Endothelial cell (in vitro differentiated cells): ENCODE measurements around the gene CRYGS. TPM values are rescaled to one million over a fixed set of nuclear protein-coding genes. Genes with fewer than 3 reads are reported as not detected.

Source experiments
- DNase-seq: peaks from one replicate; pipeline ENCODE4 v3.0.0; 2021; ENCODE audit warnings: low spot score
- H3K27ac Mint-ChIP-seq: one replicate; pipeline ENCODE4 v1.8.0; 2021; ENCODE audit warnings: mixed read lengths, inconsistent platforms; ENCODE audit not compliant: unreplicated experiment
- H3K27me3 Mint-ChIP-seq: one replicate; pipeline ENCODE4 v1.8.0; 2021; ENCODE audit warnings: mild to moderate bottlenecking, moderate library complexity, mixed read lengths, inconsistent platforms; ENCODE audit not compliant: unreplicated experiment
- H3K36me3 Mint-ChIP-seq: one replicate; pipeline ENCODE4 v1.8.0; 2021; ENCODE audit warnings: mild to moderate bottlenecking, low read depth, mixed read lengths, inconsistent platforms; ENCODE audit not compliant: unreplicated experiment
- H3K4me1 Mint-ChIP-seq: one replicate; pipeline ENCODE4 v1.8.0; 2021; ENCODE audit warnings: mild to moderate bottlenecking, mixed read lengths, inconsistent platforms; ENCODE audit not compliant: unreplicated experiment
- H3K4me3 Mint-ChIP-seq: one replicate; pipeline ENCODE4 v1.8.0; 2021; ENCODE audit warnings: mild to moderate bottlenecking, mixed read lengths, inconsistent platforms; ENCODE audit not compliant: unreplicated experiment
- H3K9me3 Mint-ChIP-seq: one replicate; pipeline ENCODE4 v1.8.0; 2021; ENCODE audit warnings: mixed read lengths, inconsistent platforms; ENCODE audit not compliant: unreplicated experiment
- total RNA-seq: library from RNA; stranded (reverse); fragmentation: NEBNext Ultra II Directional; extraction: Animal tissue kit (Norgen Biotek cat#: 25700); gene quantifications from one replicate; pipeline ENCODE4 v1.2.1, GENCODE V29; 2021; ENCODE audit not compliant: unreplicated experiment
- TF ChIP-seq, protein P1 (sequence below): fragments of 200-600 bp; sonication (generic); IDR thresholded peaks from one replicate; pipeline ENCODE4 v1.5.0; 2021; ENCODE audit warnings: antibody characterized with exemption; ENCODE audit not compliant: unreplicated experiment

CRYGS gene
- total RNA-seq, 1 donor from 2014 or later, result 5.8 TPM

DNA sequence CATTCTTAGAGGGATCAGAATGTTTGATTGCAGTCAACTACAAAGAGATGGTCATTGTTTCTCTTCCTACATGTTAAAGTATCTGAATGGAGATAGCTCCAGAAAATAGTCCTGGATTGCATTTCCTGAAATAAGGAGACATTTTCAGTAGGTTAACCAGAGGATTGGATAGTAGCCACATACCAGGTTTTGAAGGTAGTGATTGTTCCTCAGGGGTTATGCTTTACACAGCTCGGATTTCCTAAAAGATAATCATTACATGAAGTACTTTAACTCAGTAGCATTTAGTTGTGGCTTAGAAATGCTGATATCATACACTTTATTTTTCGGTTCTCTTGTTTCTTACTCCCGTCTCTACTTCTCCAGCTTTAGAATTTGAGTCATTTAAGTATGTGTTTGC is 36.6 kb upstream of the CRYGS start:
- Mint-ChIP-seq H3K27me3 (peaks cover 3% of the 10 kb centered on the region), H3K9me3 (no peaks in the 10 kb centered on the region), H3K4me3 (no peak overlapping the region), H3K27ac (no peak overlapping the region), H3K36me3 (peaks cover 11% of the 10 kb centered on the region), H3K4me1 (peaks cover 15% of the 10 kb centered on the region)
- TF ChIP-seq, protein P1, sequence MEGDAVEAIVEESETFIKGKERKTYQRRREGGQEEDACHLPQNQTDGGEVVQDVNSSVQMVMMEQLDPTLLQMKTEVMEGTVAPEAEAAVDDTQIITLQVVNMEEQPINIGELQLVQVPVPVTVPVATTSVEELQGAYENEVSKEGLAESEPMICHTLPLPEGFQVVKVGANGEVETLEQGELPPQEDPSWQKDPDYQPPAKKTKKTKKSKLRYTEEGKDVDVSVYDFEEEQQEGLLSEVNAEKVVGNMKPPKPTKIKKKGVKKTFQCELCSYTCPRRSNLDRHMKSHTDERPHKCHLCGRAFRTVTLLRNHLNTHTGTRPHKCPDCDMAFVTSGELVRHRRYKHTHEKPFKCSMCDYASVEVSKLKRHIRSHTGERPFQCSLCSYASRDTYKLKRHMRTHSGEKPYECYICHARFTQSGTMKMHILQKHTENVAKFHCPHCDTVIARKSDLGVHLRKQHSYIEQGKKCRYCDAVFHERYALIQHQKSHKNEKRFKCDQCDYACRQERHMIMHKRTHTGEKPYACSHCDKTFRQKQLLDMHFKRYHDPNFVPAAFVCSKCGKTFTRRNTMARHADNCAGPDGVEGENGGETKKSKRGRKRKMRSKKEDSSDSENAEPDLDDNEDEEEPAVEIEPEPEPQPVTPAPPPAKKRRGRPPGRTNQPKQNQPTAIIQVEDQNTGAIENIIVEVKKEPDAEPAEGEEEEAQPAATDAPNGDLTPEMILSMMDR, result no peak
- DNase-seq, result no peak

DNA sequence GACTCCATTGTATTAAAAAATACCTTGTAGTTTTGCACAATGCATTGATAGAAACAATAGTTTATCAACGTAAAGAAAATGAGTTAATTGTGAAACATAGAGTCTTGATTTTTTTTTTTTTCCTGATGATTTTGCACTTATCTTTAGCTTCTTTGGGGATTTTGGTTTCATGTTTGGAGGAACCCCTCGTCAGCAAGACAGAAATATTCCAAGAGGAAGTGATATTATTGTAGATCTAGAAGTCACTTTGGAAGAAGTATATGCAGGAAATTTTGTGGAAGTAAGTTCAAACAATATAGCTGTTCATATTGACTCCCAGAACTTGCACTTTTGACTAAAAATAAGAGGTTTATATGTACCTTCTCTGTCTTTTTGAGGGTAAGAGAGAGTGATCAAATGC is 33.3 kb upstream of the CRYGS start:
- no peak for DNase-seq

DNA sequence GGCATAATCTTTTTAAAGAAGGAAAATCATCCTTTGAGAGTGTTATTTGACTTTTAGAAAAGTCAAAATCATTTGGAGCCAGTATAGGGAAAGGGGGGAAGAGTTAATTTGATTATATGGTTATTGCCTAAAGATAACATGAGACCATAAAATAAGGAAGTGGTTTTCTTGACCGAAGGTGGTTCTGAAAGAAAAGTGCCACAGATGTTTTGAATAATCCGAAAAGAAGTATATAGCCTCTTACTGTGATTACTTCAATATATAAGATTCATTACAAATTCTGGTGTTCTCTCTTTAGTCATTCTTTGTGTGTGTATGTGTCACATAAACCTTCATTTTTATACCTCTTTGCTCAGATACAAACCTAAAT is 27.4 kb upstream of the CRYGS start:
- Mint-ChIP-seq H3K27ac (peak overlapping the region; percentile 21), H3K36me3 (peaks cover 8% of the 10 kb centered on the region), H3K9me3 (no peaks in the 10 kb centered on the region), H3K4me1 (peaks cover 19% of the 10 kb centered on the region), H3K4me3 (peak overlapping the region; percentile 99), H3K27me3 (peaks cover 5% of the 10 kb centered on the region)
- DNase-seq, result no peak
- TF ChIP-seq, protein P1, result no peak

More for the DNA sequence above, 33.3 kb upstream of the CRYGS start:
- Mint-ChIP-seq H3K27ac (no peak overlapping the region), H3K4me1 (no peaks in the 10 kb centered on the region), H3K36me3 (no peaks in the 10 kb centered on the region), H3K9me3 (no peaks in the 10 kb centered on the region), H3K27me3 (no peaks in the 10 kb centered on the region), H3K4me3 (no peak overlapping the region)
- TF ChIP-seq, protein P1, result no peak

DNA sequence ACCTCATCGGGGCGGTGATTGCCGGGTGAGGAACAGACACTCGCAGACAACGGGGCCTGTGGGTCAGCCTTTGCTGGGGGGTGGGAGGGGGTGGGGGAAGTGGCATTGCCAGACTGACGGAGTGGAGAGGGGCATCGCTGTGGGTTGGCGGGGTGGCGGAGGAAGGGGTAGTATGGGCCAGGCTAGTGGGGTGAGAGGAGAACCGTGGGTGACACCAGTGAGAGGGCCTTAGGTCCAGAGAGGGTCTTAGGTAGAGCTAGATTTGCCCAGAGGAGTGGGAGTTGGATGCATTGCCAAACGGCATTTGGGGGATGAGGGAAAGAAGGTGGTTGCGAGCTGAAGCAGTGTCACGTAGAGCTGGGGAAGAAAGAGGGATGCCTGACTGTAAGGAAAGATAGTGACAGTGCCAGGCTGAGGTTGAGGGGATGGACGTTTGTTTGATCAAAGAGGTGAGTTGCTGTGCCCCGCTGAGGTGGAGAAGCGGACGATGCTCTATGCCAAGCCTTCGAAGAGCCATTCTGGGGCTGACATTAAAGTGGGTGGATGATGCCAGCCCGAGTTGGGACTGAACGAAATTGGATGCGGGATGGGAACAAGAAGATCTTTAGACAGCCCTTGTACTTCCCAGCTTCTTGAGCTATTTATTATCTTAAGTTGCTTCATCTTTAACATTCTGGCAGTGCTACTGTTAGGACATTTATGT is 26.9 kb upstream of the CRYGS start:
- Mint-ChIP-seq H3K27me3 (peaks cover 5% of the 10 kb centered on the region), H3K36me3 (peaks cover 12% of the 10 kb centered on the region), H3K4me3 (peak overlapping the region; percentile 99), H3K27ac (peak overlapping the region; percentile 93), H3K9me3 (no peaks in the 10 kb centered on the region), H3K4me1 (peaks cover 24% of the 10 kb centered on the region)
- TF ChIP-seq, protein P1, result no peak
- DNase-seq, result no peak

DNA sequence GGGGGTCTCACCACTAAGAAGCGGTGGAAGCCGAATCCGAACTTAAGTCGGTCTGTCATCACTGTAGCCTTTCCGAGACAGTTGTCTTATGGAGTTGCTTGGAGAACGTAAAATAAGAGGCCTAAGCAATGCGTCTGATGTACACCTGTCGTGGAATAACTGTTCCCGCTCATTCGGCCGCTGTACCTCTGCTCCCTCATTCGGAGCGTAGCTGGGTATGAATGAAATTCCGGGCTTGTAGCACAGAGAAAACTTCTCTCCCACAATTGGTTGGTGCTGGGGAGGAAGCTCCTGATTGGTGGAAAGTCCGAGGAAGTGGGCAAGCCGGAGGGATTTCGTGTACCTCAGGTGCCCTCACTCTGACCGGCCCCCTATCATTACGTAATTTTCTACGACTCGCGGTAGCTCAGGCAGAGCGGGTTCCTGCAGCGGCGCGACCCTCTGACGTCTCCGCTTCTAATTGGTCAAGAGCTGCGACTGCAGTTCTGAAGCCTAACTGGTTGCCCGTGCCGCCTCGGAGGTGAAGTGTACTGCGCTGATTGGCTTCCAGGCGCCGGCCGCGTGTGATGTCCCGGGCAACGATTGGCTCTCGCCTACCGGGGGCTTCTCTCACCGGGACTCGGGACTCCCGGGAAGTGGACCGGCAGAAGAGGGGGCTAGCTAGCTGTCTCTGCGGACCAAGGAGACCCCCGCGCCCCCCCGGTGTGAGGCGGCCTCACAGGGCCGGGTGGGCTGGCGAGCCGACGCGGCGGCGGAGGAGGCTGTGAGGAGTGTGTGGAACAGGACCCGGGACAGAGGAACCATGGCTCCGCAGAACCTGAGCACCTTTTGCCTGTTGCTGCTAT is 26.1 kb upstream of the CRYGS start, which contains the start of gene DNAJB11:
DNAJB11 (plus strand) TSS at position 625 of the 845 bp plus-strand sequence; CDS start at position 803, 178 bp downstream.
- Mint-ChIP-seq H3K36me3 (peaks cover 12% of the 10 kb centered on the region), H3K27me3 (peaks cover 5% of the 10 kb centered on the region), H3K4me1 (peaks cover 25% of the 10 kb centered on the region), H3K27ac (peak within 1 kb of the TSS; percentile 93), H3K4me3 (peak within 1 kb of the TSS; percentile 99), H3K9me3 (no peaks in the 10 kb centered on the region)
- TF ChIP-seq, protein P1, result no peak
- DNase-seq, result peak; percentile 96
